VCaP (cell line): ENCODE measurements around the gene NEIL1.
"Not testable (repeated sequence)": the region's sequence is repeated elsewhere in the genome, so short reads cannot be mapped to it uniquely, and the experiment has no call there.

ENCODE experiments used
- H3K27ac ChIP-seq: fragments of 450-650 bp; 2 replicates; pipeline ENCODE4 v1.5.1; 2017
- TF ChIP-seq, protein P1 (sequence below): fragments of 450-650 bp; conservative IDR thresholded peaks from 2 replicates; pipeline ENCODE4 v1.5.1; 2017; ENCODE audit warnings: mild to moderate bottlenecking, moderate library complexity

Gene NEIL1

DNA sequence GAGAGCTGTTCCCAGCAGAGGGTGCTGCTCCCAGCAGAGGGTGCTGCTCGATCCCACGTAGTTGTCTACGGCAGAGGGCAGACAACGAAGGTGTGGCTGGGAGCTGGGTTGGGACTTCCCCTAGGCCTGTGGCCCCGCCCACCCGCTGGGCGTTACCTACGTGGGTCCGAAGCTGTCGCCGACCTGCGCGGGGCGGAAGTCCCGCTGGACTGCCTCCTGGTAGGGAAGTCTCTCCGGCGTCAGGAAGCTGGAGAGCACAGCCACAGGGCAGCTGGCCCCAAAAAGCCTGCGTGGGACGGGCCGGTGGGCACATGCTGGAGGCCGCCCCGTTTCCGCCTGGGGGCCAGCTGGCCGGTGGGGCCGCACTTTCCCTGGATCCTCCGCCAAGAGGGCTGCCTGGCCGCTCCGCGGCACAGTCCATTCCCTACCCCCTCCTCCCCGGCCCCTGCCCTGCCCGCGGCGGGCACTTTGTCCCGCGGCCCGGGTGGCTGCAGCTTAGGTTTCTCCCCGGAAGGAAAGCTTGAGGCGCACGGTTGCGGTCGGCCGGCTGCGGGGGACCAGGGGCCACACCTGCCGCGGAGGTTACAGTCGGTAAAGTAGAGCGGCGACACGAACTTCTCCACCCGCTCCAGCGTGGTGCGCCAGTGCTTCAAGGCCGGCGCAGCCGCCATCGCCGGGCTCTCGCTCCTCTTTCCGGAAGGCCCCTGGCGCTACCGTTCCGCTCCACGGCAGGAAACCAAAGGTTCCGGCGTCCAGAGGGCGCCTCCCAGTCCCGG is 21.3 kb downstream of the NEIL1 start, which contains the start of gene MAN2C1:
Gene MAN2C1 (minus strand): TSS at position 695 of the 776 bp plus-strand sequence. CDS start 24 bp downstream, at position 671.
- TF ChIP-seq, protein P1, sequence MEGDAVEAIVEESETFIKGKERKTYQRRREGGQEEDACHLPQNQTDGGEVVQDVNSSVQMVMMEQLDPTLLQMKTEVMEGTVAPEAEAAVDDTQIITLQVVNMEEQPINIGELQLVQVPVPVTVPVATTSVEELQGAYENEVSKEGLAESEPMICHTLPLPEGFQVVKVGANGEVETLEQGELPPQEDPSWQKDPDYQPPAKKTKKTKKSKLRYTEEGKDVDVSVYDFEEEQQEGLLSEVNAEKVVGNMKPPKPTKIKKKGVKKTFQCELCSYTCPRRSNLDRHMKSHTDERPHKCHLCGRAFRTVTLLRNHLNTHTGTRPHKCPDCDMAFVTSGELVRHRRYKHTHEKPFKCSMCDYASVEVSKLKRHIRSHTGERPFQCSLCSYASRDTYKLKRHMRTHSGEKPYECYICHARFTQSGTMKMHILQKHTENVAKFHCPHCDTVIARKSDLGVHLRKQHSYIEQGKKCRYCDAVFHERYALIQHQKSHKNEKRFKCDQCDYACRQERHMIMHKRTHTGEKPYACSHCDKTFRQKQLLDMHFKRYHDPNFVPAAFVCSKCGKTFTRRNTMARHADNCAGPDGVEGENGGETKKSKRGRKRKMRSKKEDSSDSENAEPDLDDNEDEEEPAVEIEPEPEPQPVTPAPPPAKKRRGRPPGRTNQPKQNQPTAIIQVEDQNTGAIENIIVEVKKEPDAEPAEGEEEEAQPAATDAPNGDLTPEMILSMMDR, result peak; percentile 98

DNA sequence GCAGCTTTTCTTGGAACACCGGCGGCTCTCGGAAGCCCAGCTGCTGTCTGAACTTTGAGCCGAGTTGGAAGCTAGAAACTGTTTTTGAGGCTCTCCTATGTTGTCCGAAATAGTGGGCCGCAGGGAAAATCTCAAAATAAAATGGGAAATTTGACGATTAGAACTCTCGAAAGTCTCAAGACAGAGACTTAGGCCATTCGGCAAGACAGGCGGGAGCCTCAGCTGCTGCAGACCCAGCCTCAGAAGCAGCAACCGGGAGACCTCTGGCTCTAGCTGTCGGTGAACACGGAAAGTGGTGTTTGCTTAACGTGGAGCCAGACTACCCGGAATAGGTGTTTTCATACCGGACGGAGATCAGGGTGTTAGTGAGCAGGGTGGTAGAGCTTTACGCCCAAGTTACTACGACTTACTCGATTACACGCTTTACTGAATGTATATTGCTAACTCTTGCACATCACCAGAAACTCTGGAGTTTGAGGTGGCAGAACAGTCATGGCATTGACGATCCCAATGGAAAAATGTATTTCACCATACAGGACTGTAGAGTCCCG is 21.9 kb downstream of the NEIL1 start:
- TF ChIP-seq, protein P1, result no peak
- H3K27ac ChIP-seq, result peak overlapping the region; percentile 99

More for the DNA sequence above, 21.3 kb downstream of the NEIL1 start, which contains the start of gene MAN2C1:
- peak within 1 kb of the TSS; percentile 99 for H3K27ac ChIP-seq

DNA sequence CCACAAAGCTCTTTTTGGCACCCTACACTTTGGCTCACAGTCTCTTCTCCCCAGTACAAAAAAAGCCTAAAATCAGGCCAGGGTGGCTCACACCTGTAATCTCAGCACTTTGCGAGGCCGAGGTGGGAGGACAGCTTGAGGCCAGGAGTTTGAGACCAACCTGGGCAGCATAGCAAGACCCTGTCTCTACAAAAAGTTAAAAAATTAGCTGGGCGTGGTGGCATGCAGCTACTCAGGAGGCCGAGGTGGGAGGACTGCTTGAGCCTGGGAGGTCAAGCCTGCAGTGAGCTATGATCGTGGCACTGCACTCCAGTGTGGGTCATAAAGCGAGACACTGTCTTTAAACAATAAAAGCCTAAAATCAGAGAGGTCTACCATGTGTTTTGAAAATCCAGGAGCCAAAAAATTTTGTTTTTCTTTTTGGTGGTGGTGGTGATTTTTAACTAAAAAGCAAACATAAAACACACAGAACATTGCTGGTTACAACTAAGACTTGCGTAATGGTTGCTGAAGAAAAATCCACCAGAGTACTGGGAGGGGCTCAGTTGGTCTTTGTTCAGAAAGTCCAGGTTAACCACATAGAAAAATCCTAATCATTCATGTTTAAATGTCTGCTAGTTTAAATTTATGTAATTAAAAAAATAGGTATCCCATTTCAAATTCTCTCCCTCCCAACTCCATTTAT is 23.2 kb downstream of the NEIL1 start:
- TF ChIP-seq, protein P1, result no peak
- peak overlapping the region; percentile 99 for H3K27ac ChIP-seq

DNA sequence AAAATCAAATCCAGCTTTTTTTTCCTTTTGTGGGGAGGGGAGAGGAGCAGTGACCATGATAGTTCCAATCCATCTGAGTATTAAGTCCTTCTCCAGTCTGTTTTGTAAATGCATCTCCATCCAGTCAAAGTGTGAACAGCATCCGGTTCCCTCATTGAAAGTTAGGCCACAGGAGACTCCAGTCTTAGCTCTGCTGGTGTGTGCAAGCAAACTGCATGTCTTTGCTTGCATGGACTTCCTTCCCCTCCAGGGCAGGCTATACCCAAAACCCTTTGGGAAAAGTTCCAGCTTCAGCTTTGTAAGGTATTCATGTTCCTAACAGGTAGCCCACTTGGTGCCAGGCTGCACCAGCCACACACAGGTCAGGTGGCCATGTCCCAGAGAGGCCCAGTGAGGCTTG is 24.6 kb downstream of the NEIL1 start:
- no peak overlapping the region for H3K27ac ChIP-seq
- TF ChIP-seq, protein P1, result no peak

DNA sequence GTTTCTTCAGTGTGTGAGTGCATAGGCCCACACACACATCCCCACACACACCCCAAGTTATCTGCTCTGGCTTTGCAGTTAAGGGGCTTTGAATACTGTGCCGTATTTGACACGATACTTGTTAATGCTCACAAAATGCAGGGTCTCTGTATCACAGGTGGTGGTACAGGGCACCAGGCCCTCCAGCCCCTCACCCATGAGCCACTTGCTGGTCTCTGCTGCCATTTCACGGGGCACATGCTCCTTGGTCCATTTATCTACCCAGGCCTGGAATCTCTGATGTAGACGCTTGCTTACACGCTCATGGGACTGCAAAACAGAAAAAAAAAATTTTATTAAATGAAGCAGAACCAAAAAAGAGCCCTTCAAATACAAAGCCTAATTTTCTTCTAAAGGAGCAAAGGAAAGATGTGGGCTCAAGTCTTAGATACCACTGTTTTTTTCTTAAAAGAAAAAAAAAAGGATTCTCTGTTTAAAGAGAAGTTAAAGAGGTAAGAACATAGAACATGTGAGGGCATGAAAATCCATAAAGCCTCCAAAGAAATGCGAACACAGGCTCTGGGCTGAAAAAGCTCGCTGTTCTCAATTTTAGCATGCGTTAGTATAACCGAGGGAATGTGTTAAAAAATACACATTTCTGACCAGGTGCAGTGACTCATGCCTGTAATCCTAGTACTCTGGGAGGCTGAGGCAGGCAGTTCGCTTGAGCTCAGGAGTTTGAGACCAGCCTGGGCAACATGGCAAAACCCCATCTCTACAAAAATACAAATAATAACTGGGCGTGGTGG is 25.3 kb downstream of the NEIL1 start:
- no peak overlapping the region for H3K27ac ChIP-seq

DNA sequence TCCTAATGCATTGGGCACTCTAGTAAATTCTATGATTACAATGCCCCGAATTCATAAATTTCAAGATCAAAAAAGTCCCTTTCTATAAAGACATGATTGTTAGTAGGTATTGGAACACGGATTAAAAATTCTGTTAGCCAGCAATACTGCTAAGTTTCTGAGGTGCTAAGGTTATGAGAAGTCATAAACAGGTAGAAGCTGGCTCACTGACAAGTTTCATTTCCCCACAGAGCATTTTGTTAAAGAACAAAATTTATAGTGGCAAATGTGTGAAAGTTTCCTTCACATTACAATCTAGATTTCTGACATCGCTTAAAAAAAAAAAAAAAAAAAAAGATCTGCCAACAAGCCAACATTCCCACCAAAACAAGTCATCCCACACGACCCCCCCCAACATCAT is 33.9 kb downstream of the NEIL1 start:
- H3K27ac ChIP-seq, result no peak overlapping the region
- TF ChIP-seq, protein P1, result no peak

More for the DNA sequence above, 25.3 kb downstream of the NEIL1 start:
- TF ChIP-seq, protein P1, result no peak

DNA sequence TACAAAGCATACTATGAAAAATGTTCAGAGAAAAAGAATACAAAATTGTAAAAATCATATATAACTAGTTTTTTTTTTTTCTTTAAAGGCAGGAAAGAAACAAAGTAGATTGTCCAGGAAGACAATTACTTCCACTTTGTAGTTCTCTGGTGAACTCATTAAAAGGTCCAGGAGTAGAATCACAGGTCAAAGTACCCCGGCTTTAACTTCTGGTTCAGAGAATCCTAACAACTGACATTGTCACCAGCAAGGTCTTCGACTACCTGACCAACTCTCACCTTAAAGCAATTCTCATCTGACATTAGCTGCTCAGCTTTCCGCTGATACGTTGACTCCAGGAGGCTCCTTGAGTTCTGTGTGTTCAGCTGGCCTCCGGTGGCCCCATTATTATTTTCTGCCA is 37.1 kb downstream of the NEIL1 start:
- not testable (repeated sequence) for H3K27ac ChIP-seq
